ENCODE measurements around the gene SDHC. TPM values are rescaled to one million over a fixed set of nuclear protein-coding genes. Genes with fewer than 3 reads are reported as not detected.

Gene SDHC
- total and polyA plus RNA-seq, 2 experiments from 2014 or later: 84.4 to 107 TPM

- TF ChIP-seq REST (IDR thresholded peaks at IDR 0.05; ENCODE audit: unreplicated experiment) (no peak), NANOG (IDR thresholded peaks at IDR 0.05; ENCODE audit: borderline replicate concordance) (no peak), CREB1 (CRISPR knock-in tag; IDR thresholded peaks at IDR 0.05; ENCODE audit: low read depth) (no peak), STAT1 (IDR thresholded peaks at IDR 0.05; ENCODE audit: unreplicated experiment) (no peak), EZH2phosphoT487 (IDR thresholded peaks at IDR 0.05; ENCODE audit: unreplicated experiment) (no peak), ETS1 (IDR thresholded peaks at IDR 0.05) (no peak), ZNF331 (CRISPR knock-in tag; IDR thresholded peaks at IDR 0.05; ENCODE audit: low read depth) (no peak)
These were observed 48.9 kb upstream of the SDHC start (continued) for GRCh38 chr1:161265305-161265704.

GRCh38 chr1:161266202-161266601, 48.0 kb upstream of the SDHC start:
- H3K27me3 Mint-ChIP-seq (ENCODE audit: insufficient read depth, low read depth, poor library complexity): peaks cover 6% of the 10 kb centered on the region
- Histone ChIP-seq H3K4me1 (ENCODE audit: insufficient read depth) (peaks cover 16% of the 10 kb centered on the region), H3K9me2 (ENCODE audit: insufficient read depth) (no peaks in the 10 kb centered on the region), H2AFZ (no peak overlapping the region), H3K4me3 (no peak overlapping the region), H3K4me2 (peak overlapping the region; percentile 35; the same call in 1 of the 2 replicates), H3F3A (replicated peaks; ENCODE audit: low read depth) (no peaks in the 10 kb centered on the region), H3K27ac (ENCODE audit: low read depth) (no peak overlapping the region), H3K79me2 (replicated peaks; ENCODE audit: insufficient read depth) (no peaks in the 10 kb centered on the region), H3K27me3 (ENCODE audit: insufficient read depth) (peaks cover 3% of the 10 kb centered on the region), H4K20me1 (replicated peaks; ENCODE audit: insufficient read depth) (no peaks in the 10 kb centered on the region), H3K36me3 (ENCODE audit: insufficient read depth) (no peaks in the 10 kb centered on the region)
- DNase-seq (ENCODE audit: low spot score): peak; percentile 30
- peaks cover 17% of the 10 kb centered on the region for H3K4me1 Mint-ChIP-seq
- no peak overlapping the region for H3K27ac Mint-ChIP-seq
- H3K36me3 Mint-ChIP-seq (ENCODE audit: low read depth): no peaks in the 10 kb centered on the region
- no peak overlapping the region for H3K4me3 Mint-ChIP-seq
- no peaks in the 10 kb centered on the region for H3K9me3 Mint-ChIP-seq
- ATAC-seq: peak; percentile 72
- TF ChIP-seq POLR2AphosphoS5 (IDR thresholded peaks at IDR 0.05; ENCODE audit: low read depth) (no peak), ZNF114 (CRISPR knock-in tag; IDR thresholded peaks at IDR 0.05) (no peak), STAT1 (IDR thresholded peaks at IDR 0.05; ENCODE audit: unreplicated experiment) (no peak), EZH2 (IDR thresholded peaks at IDR 0.05; ENCODE audit: low read depth, unreplicated experiment) (no peak), ETS1 (IDR thresholded peaks at IDR 0.05) (no peak), ZNF462 (CRISPR knock-in tag; IDR thresholded peaks at IDR 0.05) (no peak), NANOG (IDR thresholded peaks at IDR 0.05; ENCODE audit: borderline replicate concordance) (no peak), JUNB (IDR thresholded peaks at IDR 0.05; ENCODE audit: unreplicated experiment) (no peak)

All from GM23338 (cell line).